NB4 (cell line): ENCODE measurements around the gene PIP4K2A.

Experiments used
- CTCF ChIP-seq: IDR thresholded peaks from one replicate; pipeline ENCODE4 v1.5.1; 2012; ENCODE audit warnings: low read depth, low read length
- POLR2A ChIP-seq: IDR thresholded peaks from 2 replicates; pipeline ENCODE4 v1.6.1; 2011; ENCODE audit warnings: mild to moderate bottlenecking; ENCODE audit not compliant: insufficient read length; ENCODE audit errors: extremely low read depth
- TF ChIP-seq, protein P1 (sequence below): IDR thresholded peaks from 2 replicates; pipeline ENCODE4 v1.6.1; 2011; ENCODE audit warnings: low read depth, low read length

DNA sequence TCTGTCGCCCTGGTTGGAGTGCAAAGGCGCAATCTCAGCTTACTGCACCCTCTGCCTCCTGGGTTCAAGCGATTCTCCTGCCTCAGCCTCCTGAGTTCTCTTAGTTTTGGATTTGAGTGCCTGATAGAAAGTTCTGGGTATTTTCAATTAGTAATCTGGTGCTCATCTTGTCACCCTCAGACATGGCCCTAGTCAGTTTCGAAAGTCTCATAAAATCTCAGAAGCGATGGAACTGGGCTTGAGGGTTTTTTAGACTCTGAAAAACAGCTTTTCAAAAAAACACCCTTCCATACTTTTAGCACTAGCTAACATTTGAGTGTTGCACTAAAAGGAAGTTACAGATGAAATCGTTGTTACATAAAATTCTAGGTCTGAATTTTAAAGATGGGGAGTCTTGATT, 9.4 kb upstream of the PIP4K2A start:
- TF ChIP-seq CTCF, result no peak
- TF ChIP-seq POLR2A, result no peak
- TF ChIP-seq, protein P1, sequence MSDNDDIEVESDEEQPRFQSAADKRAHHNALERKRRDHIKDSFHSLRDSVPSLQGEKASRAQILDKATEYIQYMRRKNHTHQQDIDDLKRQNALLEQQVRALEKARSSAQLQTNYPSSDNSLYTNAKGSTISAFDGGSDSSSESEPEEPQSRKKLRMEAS, result no peak
